Activated CD4-positive, alpha-beta T cell treated with anti-CD3 and anti-CD28 coated beads for 36 hours (primary cell): Measurements from ENCODE around the gene NAPA. TPM values are rescaled to one million over a fixed set of nuclear protein-coding genes. Genes with fewer than 3 reads are reported as not detected.
A peak's percentile ranks its signal among the peaks of the same experiment; 100 is the strongest.

Source experiments
- ATAC-seq: fragments of 200-7000 bp; cut with Tn5 transposase; one replicate; pipeline ENCODE4 v1.10.0; 2021; ENCODE audit warnings: mild to moderate bottlenecking, moderate library complexity
- CTCF ChIA-PET: fragments of 350-600 bp; sonication (Branson Sonifier 250); formaldehyde crosslinking; loops from one replicate; lab custom pipeline; 2021; ENCODE audit warnings: antibody characterized with exemption; lab: Charles Lee
- POLR2A ChIA-PET: fragments of 350-600 bp; sonication (Branson Sonifier 250); formaldehyde crosslinking; loops from one replicate; lab custom pipeline; 2021; ENCODE audit warnings: antibody characterized with exemption, inconsistent platforms; lab: Charles Lee
- DNase-seq: peaks from one replicate; pipeline ENCODE4 v3.0.0-alpha.2; 2020
- H3K27ac Mint-ChIP-seq: one replicate; pipeline ENCODE4 v1.8.0; 2021; ENCODE audit warnings: mixed read lengths
- H3K27me3 Mint-ChIP-seq: one replicate; pipeline ENCODE4 v1.8.0; 2021; ENCODE audit warnings: mixed read lengths
- H3K36me3 Mint-ChIP-seq: one replicate; pipeline ENCODE4 v1.8.0; 2021; ENCODE audit warnings: low read depth, mixed read lengths
- H3K4me1 Mint-ChIP-seq: one replicate; pipeline ENCODE4 v1.8.0; 2021; ENCODE audit warnings: mixed read lengths
- H3K4me3 Mint-ChIP-seq: one replicate; pipeline ENCODE4 v1.8.0; 2021; ENCODE audit warnings: mild to moderate bottlenecking, moderate library complexity, mixed read lengths
- H3K9me3 Mint-ChIP-seq: one replicate; pipeline ENCODE4 v1.8.0; 2021; ENCODE audit warnings: low read depth, mixed read lengths
- intact Hi-C, 2 experiments: fragments of 100-400 bp; cut with DNase I in 1 of 2; cut with micrococcal nuclease in 1 of 2; formaldehyde crosslinking; loops; one replicate each; pipeline versions ENCODE4 v1.14.2 to v1.15.1; 2022 to 2024; cut with DNase I, micrococcal nuclease
- total RNA-seq, 2 experiments: library from RNA; stranded (reverse); gene quantifications; one replicate each; pipeline ENCODE4 v1.2.3, GENCODE V29; 2021

The NAPA gene
- total RNA-seq, 2 experiments from 2014 or later: 54.2 to 68.8 TPM

DNA sequence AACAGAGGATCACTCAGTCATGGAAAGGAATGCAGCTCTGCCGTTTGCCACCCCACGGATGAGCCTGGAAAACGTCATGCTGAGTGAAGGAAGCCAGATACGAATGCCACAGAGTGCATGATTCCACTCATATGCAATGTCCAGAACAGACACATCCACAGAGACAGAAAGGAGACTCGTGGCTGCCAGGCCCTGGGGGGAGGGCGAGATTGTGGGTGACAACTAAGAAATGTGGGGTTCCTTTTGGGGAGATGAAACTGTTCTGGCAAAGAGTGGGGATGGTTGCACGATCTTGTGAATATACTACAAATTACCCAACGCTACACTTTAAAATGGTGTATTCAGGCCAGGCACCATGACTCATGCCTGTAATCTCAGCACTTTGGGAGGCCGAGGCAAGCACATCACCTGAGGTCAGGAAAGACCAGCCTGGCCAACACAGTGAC is 27.2 kb upstream of the NAPA start:
- H3K27me3 Mint-ChIP-seq: peaks cover 2% of the 10 kb centered on the region
- peaks cover 15% of the 10 kb centered on the region for H3K4me1 Mint-ChIP-seq
- H3K27ac Mint-ChIP-seq: peak overlapping the region; percentile 55
- ChIA-PET CTCF (no interaction called here), POLR2A (no interaction called here)
- H3K36me3 Mint-ChIP-seq: no peaks in the 10 kb centered on the region
- no peak for ATAC-seq
- H3K9me3 Mint-ChIP-seq: no peaks in the 10 kb centered on the region
- intact Hi-C loops: no loop called here
- DNase-seq: no peak
- no peak overlapping the region for H3K4me3 Mint-ChIP-seq

DNA sequence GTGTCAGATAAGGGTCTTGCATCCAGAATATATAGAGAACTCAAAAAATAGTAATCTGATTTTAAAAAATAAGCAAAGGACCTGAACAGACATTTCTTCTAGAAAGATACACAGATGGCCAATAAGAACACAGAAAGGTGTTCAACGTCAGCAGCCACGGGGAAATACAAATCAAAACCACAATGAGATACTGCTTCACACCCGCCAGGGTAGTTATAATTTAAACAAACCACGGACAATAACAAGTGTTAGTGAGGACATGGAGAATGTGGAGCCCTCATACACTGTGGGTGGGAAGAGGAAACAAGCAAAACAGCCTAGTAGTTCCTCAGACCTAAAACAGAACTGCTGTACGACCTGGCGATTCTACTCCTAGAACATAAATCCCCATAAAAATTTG is 26.7 kb upstream of the NAPA start:
- Mint-ChIP-seq H3K36me3 (no peaks in the 10 kb centered on the region), H3K4me3 (no peak overlapping the region), H3K4me1 (peaks cover 15% of the 10 kb centered on the region), H3K9me3 (no peaks in the 10 kb centered on the region), H3K27ac (peak overlapping the region; percentile 55), H3K27me3 (peaks cover 2% of the 10 kb centered on the region)
- CTCF ChIA-PET: no interaction called here
- intact Hi-C loops: no loop called here
- POLR2A ChIA-PET: no interaction called here
- ATAC-seq: peak; percentile 80
- peak; percentile 42 for DNase-seq

DNA sequence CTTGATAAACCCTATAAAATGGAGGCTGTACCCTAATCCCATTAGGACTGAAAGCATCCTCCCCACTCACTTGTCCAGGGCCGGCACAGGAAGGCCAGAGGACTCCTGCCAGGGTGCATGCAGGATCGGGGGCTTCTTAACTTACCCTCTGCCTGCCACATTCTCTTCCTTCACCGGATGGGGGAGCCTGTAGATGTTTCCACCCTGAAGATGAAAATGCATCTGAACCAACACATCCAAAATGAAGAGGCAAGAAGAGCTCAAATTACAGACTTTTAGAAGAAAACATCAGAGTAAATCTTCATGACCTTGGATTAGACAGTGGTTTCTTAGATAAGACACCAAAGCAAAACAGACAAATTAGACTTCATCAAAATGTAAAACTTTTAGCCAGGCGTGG is 25.9 kb upstream of the NAPA start:
- POLR2A ChIA-PET: no interaction called here
- no peak overlapping the region for H3K4me3 Mint-ChIP-seq

DNA sequence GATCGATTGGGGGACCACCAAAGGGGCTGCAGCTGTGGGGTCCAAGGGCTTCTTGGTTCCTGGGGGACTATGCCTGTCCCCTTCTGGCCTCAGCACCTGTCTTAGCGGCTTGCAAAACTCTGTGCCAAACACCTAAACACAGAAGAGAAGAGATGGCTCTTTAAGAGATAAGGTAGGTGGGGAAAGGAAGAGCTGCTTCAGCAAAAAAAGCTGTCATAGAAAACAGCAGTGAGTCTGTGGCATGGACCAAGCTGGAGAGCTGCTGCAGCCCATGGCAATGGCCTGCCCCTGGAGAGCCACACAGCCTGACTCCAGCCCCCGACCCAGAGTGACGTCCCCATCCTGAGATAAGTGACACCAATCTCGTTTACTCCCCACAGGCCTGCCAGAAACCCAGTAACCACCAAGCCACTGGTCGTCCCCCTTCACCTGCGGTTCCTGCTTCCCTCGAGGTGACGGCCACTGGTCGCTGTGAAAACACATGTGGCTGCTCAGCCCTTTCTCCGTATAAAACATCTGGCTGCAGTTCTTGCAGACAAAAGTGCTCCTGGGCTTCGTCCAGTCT is 25.0 kb upstream of the NAPA start:
- peaks cover 15% of the 10 kb centered on the region for H3K4me1 Mint-ChIP-seq
- CTCF ChIA-PET: interaction anchor here (1.1 kb wide), 1 partner anchor 44 kb away, joined by 3 read pairs; no protein-coding TSS in a partner anchor

More for the DNA sequence above, 25.9 kb upstream of the NAPA start:
- DNase-seq: no peak
- H3K27me3 Mint-ChIP-seq: peaks cover 2% of the 10 kb centered on the region
- CTCF ChIA-PET: interaction anchor here (1.1 kb wide), 1 partner anchor 43 kb away, joined by 3 read pairs; no protein-coding TSS in a partner anchor
- no peak for ATAC-seq
- intact Hi-C loops: no loop called here
- no peaks in the 10 kb centered on the region for H3K9me3 Mint-ChIP-seq
- H3K4me1 Mint-ChIP-seq: peaks cover 15% of the 10 kb centered on the region
- peak overlapping the region; percentile 63 for H3K27ac Mint-ChIP-seq
- no peaks in the 10 kb centered on the region for H3K36me3 Mint-ChIP-seq

DNA sequence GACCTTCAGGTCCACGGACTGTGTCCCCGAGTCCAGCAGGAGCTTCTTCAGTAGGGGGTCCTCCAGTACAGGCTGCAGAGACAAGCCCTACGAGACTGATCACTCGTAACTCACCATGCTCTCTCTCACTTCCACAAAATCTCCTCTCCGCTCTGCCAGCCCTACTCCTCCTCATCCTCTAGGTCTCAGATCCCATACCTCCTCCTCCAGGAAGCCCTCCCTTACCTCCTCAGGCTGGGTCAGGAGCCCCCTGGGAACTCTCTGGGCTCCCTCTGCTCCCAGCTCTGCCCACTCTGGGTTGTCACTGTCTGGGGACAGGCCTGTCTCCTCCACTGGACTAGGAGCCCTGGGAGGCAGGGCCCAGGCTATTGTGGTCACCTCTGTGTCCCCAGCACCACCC is 23.9 kb upstream of the NAPA start:
- Mint-ChIP-seq H3K9me3 (no peaks in the 10 kb centered on the region), H3K36me3 (no peaks in the 10 kb centered on the region), H3K4me1 (peaks cover 13% of the 10 kb centered on the region), H3K27ac (no peak overlapping the region), H3K4me3 (no peak overlapping the region), H3K27me3 (peaks cover under 1% of the 10 kb centered on the region)
- POLR2A ChIA-PET: no interaction called here
- intact Hi-C loops: no loop called here
- ATAC-seq: no peak
- CTCF ChIA-PET: no interaction called here
- DNase-seq: no peak

More for the DNA sequence above, 25.0 kb upstream of the NAPA start:
- no peaks in the 10 kb centered on the region for H3K36me3 Mint-ChIP-seq
- H3K27me3 Mint-ChIP-seq: peaks cover 2% of the 10 kb centered on the region
- no peak overlapping the region for H3K27ac Mint-ChIP-seq
- H3K9me3 Mint-ChIP-seq: no peaks in the 10 kb centered on the region
- H3K4me3 Mint-ChIP-seq: no peak overlapping the region
- POLR2A ChIA-PET: no interaction called here
- no peak for DNase-seq
- no peak for ATAC-seq
- intact Hi-C loops: no loop called here

DNA sequence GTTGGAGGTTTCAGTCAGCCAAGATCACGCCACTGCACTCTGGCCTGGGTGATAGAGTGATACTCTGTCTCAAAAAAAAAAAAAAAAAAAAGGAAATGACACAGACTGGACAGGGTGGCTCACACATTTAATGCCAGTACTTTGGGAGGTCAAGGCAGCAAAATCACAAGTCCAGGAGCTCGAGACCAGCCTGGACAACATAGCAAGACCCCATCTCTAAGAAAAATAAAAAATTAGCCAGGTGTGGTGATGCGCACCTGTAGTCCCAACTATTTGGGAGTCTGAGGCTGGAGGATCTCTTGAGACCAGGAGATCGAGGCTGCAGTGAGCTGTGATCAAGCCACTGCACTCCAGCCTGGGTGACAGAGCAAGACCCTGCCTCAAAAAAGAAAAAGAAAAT is 22.6 kb upstream of the NAPA start:
- Mint-ChIP-seq H3K4me1 (peaks cover 13% of the 10 kb centered on the region), H3K36me3 (no peaks in the 10 kb centered on the region), H3K4me3 (no peak overlapping the region), H3K27ac (no peak overlapping the region), H3K27me3 (no peaks in the 10 kb centered on the region), H3K9me3 (no peaks in the 10 kb centered on the region)
- DNase-seq (no peak), ATAC-seq (no peak)
- CTCF ChIA-PET: no interaction called here
- POLR2A ChIA-PET: no interaction called here
- intact Hi-C loops: no loop called here

DNA sequence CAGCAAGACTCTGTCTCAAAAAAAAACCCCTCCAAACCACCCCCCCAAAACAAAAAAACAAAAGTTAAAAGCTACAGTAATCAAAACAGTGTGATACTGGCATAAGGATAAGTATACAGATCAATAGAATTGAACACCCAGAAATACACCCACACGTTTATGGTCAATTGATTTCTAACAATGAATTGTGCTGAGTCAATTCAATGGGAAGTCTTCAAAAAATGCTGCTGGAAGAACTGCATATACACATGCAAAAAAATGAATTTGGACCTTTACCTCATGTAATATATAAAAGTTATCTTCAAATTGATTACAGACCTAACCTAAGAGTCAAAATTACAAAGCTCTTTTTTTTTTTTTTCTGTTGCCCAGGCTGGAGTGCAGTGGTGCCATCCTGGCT is 19.8 kb upstream of the NAPA start:
- H3K27ac Mint-ChIP-seq: no peak overlapping the region
- DNase-seq: no peak
- intact Hi-C loops: no loop called here
- H3K9me3 Mint-ChIP-seq: no peaks in the 10 kb centered on the region
- no peak overlapping the region for H3K4me3 Mint-ChIP-seq
- ChIA-PET CTCF (no interaction called here), POLR2A (no interaction called here)
- no peaks in the 10 kb centered on the region for H3K27me3 Mint-ChIP-seq
- H3K36me3 Mint-ChIP-seq: no peaks in the 10 kb centered on the region
- no peaks in the 10 kb centered on the region for H3K4me1 Mint-ChIP-seq
- no peak for ATAC-seq

DNA sequence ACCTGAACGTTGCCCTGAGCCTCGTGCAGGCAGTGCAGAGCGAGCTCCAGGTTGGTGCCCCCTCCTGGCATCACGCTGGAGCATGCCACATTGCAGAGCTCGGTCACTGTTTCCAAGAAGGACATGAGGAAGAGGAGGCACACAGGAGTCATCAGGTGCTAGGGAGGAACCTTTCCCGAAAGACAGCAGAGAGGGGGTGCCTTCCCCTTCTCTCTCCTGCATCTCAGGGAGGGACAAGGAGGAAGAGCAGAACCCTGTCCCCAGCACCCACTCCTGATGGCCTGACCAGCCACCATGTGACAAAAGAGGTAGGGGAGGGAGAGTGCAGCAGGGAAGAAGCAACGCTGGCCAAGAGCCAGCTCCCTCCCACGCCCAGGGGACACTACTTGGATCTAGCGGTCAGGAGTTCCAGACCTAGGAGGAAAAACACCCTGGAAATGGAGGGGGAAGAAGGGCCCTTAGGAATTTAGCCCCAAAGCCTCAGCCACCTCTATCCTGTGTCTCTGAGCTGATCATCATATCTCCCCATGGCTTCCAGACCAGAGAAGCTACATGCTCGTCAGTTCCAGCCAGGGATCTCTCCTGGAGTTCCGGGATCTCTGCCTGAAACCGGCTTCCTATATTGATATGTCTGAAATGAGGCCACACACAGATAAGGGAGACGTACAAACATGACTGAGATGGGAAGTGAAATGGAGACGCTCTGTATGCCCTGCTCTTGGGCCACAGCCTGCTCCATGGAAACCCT is 17.0 kb upstream of the NAPA start:
- Mint-ChIP-seq H3K4me1 (no peaks in the 10 kb centered on the region), H3K27me3 (no peaks in the 10 kb centered on the region), H3K36me3 (no peaks in the 10 kb centered on the region), H3K9me3 (no peaks in the 10 kb centered on the region), H3K27ac (no peak overlapping the region), H3K4me3 (no peak overlapping the region)
- ATAC-seq (no peak), DNase-seq (no peak)
- intact Hi-C loops: no loop called here
- ChIA-PET POLR2A (no interaction called here), CTCF (interaction anchor here (0.8 to 1.6 kb wide), 4 partner anchors 11 to 29 kb away, joined by 3 to 6 read pairs (median 4); partner anchors contain the start of gene NAPA)

DNA sequence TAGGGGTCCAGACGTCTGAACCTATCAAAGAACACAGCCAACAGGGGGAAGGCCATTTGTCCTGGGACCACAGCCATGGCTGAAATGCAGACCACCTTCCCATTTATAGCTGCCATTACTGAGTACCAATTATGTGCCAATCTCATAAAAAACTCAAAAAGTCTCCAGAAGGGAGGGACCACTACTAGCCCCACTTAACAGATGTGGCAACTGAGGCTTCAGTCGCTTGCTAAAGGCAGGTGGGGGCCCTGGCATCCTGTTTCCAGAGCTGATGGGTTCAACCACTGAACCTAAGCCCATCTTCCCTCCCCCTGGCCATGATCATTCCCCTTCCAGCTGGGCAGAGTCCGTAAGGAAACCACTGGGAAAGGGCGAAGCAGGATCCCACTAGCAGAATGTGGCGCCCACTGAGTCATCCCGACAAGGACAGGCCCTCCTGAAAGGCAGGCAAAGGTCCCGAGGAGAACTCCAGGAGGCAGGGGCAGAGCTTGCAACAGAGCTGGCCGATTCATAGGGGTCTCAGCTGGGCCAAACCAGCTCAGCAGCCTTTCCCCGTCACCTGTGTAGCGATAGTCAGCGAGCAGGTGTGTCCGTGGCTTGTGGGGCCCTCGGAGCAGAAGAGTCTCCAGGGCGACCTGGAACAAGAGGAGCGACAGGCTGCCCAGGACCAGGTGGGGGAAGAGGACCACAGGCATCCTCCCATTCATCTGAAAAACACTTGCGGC is 14.3 kb upstream of the NAPA start:
- Mint-ChIP-seq H3K4me1 (no peaks in the 10 kb centered on the region), H3K27me3 (no peaks in the 10 kb centered on the region), H3K27ac (no peak overlapping the region), H3K9me3 (no peaks in the 10 kb centered on the region), H3K4me3 (no peak overlapping the region), H3K36me3 (no peaks in the 10 kb centered on the region)
- ChIA-PET CTCF (interaction anchor here (0.7 kb wide), 1 partner anchor 266 kb away, joined by 3 read pairs; no protein-coding TSS in a partner anchor), POLR2A (no interaction called here)
- DNase-seq (no peak), ATAC-seq (no peak)
- intact Hi-C loops: no loop called here

DNA sequence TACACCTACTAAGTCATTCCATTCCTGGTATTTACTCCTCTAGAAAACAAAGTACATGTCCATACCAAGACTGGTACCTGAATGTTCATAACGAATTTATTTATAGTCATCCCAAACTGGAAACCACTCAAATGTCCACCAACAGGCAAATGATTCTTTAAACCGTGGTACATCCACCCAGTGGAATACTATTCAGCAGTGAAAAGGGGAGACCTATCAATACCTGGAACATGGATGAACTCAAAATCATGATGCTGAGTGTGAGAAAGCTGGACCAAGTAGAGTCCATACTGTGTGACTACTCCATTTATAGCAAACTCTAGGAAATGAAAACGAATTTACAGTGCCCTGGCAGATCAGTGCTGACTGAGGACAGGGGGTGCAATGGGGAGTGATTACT is 11.9 kb upstream of the NAPA start:
- H3K27me3 Mint-ChIP-seq: no peaks in the 10 kb centered on the region
- DNase-seq (no peak), ATAC-seq (no peak)
- intact Hi-C loops: no loop called here
- ChIA-PET POLR2A (no interaction called here), CTCF (interaction anchor here (0.6 kb wide), 1 partner anchor 182 kb away, joined by 3 read pairs; no protein-coding TSS in a partner anchor)
- no peak overlapping the region for H3K27ac Mint-ChIP-seq
- no peak overlapping the region for H3K4me3 Mint-ChIP-seq
- H3K4me1 Mint-ChIP-seq: peaks cover 3% of the 10 kb centered on the region
- no peaks in the 10 kb centered on the region for H3K36me3 Mint-ChIP-seq
- no peaks in the 10 kb centered on the region for H3K9me3 Mint-ChIP-seq

DNA sequence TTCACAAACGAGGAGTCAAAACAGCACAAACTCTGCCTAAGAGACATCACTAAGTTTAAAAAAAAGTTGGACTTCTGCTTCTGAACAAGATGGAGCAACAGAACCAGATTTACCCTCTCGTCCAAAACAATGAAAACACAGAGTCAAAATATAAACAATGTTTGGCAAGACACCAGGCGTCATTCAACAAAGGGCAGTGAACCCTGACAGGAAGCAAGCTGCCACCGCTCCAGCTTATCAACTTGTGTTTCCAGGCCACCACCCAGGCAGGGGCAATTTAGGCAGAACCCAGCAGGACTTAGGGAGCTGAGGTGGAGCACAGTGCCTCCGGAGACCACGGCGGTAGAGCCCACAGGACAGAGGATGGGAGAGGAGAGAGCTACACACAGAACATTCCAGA is 8.6 kb upstream of the NAPA start:
- ChIA-PET CTCF (interaction anchor here (0.6 to 1.3 kb wide), 3 partner anchors 8 to 188 kb away, joined by 3 to 5 read pairs (median 3); partner anchors contain the start of gene NAPA), POLR2A (interaction anchor here (0.6 kb wide), 1 partner anchor 13 kb away, joined by 3 read pairs; no protein-coding TSS in a partner anchor)
- Mint-ChIP-seq H3K4me3 (no peak overlapping the region), H3K27ac (no peak overlapping the region), H3K4me1 (peaks cover 10% of the 10 kb centered on the region), H3K27me3 (no peaks in the 10 kb centered on the region), H3K9me3 (no peaks in the 10 kb centered on the region), H3K36me3 (no peaks in the 10 kb centered on the region)
- intact Hi-C loops: no loop called here
- DNase-seq (no peak), ATAC-seq (no peak)
